HG03521 (cell line): ENCODE measurements around the gene IL16.

Experiments used
- ATAC-seq: cut with Tn5 transposase; IDR thresholded peaks from one replicate; pipeline ENCODE4 v1.9.1; 2021; ENCODE audit warnings: mild to moderate bottlenecking, moderate library complexity; ENCODE audit not compliant: unreplicated experiment

Gene IL16

DNA sequence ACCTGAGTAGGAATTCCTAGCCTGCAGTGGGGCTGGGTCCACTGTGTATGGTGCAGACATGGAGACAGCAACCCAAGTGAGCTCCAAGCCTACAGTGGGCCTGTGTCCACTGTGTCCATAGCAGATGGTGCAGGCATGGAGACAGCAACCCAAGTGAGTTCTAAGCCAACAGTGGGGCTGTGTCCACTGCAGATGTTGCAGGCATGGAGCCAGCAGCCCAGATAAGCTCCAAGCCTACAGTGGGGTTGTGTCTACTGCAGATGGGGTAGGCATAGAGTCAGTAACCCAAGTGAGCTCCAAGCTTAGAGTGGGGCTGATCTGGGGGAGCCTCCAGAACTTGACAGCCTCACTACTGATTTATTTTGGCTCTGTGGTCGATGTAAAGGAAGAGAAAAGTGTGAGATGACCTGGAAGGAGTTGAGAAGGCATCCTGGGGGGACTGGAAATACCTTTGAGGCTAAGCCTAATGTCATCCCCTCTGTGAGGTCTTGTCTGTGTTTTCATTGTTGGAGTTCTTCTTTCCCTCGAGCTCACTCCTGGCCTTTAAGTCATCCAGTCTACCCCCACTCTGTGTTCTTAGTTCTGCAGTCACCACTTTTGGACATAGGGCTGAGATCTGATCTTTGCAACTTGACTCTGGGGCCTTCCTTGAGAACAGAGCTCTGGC is 22.4 kb upstream of the IL16 start:
- ATAC-seq: no peak

DNA sequence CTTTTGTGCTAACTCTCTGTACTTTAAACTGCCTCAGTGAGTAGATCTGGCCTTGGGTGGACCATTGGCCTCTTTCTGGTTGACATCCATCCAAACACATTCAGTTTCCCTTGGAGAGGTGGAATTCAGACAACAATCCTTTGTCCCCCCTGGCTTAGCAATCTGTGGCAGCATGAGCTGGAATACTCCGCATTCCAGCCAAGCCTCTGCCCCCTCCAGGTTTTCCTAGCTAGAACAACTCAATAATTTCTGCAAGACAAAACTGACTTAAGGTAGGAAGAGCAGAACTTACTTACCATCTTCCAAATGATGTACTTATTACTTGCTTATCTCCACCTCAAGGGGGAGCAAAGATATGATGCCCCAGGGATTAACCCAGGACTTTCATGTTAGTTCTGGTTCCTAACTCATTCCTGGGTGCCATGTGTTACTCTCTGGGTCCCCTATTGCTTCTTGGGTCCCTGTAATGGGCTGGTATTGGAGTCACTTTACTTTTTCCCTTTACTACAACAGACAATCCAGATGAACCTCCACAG is 21.8 kb upstream of the IL16 start:
- no peak for ATAC-seq

DNA sequence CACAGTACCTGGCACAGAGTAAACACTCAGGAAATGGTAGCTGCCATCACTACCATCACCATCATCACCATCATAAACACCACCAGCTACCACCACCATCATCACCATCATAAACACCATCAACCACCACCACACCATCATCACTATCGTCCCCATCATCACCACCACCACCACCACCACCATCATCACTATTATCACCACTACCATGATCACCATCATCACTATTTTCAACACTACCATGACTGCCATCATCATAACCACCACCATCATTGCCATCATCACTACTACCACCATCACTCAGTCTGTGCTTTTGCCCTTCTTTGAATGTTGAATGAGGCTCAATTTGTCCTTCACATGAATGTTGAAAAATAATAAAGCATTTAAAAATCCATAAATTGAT is 21.2 kb upstream of the IL16 start:
- no peak for ATAC-seq

DNA sequence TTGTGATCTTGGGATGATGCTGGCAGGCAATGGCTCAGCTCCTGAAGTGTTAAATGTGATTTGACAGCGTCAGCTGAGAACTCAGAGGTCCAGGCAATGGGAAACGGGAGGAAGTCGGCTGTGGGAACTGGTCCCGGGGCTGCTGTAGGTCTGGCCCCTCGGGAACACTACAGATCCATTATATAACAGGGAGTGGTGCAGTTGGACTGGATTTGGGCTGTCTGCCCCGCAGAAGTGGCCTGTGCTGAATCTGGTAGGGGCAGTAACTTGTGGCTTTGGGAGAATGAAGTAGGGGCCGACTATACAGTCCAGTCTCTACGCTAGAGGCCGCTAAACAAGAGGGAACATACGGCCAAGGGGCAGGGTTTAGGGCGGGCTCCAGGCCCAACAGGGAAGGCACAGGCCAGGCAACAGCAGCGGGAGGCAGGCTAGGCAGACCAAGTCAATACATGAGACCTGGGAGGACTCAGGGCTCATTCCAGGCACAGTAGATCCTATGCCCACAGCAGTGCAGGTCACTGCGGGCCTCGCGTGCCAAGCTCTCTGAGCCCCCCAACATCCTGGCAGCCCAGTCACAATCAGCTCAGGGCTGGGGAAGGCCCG is 20.3 kb upstream of the IL16 start:
- ATAC-seq: no peak

DNA sequence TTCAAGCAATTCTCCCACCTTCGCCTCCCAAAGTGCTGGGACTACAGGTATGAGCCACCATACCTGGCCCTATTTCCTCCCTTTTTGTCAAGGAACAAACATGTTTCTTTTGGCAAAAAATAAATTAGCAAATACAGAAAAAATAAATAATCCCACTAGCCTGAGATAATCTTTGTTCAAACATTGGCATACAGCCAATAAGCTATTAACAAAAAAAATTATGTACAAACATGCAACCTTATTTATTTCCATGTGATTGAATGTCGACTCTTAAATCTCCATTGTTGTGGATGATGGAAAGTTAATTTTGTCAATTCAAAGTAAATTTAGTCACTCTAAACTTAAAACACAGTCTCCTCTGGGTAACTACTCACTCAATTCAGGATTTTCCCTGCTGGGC is 18.3 kb upstream of the IL16 start:
- no peak for ATAC-seq

DNA sequence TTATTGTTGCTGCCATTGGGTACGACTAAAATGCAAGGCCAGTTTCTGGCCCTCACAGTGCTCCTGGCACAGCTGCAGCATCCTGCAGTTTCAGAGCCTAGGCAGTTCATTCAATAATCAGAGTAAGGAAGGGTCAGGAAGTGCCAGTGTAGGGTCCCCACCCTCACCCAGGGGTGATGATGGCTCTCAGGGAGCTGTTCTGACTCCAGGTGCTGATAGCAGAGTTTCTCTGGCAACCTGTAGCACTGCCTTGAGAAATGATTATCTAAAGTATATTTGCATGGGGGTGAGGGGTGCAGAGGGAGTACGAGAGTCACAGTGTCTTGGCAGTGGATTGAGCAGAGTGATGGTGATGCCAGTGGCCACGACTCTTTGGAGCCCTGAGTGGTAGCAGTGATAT is 15.5 kb upstream of the IL16 start:
- no peak for ATAC-seq

GRCh38 chr15:81182031-81182755 is 14.5 kb upstream of the IL16 start:
- no peak for ATAC-seq

DNA sequence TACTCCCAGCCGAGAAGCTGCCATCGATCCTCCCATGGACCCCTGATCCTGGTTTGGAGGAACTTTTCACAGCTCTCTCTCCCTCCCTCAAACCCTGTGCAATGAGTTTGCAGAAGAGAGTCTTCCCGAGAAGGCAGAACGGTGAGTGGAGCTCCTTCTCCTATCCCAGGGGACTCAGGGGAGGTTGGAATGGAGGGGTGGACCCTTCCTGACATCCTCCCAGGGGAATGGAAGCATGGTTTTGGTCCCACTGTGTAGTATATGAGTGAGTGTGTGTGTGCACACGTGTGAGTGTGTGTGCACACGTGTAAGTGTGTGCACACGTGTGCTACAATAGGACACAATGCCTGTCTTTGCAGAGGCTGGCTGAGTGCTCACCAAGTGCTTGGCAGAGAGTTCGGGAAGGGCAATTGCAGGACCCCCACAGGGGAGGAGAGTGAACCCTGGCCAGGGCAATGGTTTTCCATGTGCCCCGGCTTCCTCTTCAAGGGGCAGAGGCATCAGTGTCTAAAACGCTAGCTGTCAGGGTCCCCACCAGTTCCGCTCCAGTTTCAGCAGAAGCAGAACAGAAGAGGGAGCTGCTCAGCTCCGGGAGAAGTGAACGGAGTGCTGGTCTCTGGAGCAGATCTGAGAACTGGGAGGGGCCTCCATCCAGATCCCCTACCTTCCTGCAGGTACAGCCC is 13.8 kb upstream of the IL16 start:
- ATAC-seq: no peak

DNA sequence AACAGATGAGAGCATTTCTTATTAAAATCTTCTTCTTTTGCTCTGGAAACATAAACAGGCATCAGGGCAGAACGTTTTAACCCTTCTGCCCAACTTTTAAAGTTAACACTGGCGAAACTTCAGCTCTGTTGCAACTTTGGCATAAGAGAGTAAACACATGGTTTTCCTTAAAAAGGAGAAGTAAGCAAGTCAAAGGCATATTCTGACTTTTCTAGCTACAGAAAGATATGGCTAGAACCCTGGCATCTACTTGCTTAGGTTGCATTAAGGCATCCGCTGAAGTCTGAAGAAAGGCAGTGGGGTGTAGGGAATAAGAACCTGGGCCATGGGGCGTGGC is 13.3 kb upstream of the IL16 start:
- ATAC-seq: no peak

GRCh38 chr15:81184188-81184587 is 12.5 kb upstream of the IL16 start:
- ATAC-seq: no peak

GRCh38 chr15:81185631-81186295 is 10.9 kb upstream of the IL16 start:
- no peak for ATAC-seq

DNA sequence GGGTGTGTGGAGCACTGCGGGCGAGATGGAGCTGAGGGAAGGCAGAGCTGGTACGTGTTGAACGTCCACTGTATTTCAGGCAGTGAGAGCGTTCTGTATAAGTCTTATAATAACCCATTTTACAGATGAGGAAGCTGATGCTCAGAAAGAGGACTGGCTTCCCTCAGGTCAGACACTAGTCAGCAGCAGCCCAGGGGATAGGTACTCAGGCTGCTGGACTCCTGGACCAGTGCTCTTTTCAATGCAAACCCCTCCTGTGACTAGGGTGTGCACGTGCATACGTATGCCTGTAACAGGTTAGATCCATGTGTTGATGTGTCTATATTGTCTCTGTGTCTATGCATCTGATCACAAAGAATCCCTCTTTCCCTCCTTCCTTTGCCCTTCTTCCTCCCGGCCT is 8.3 kb upstream of the IL16 start:
- ATAC-seq: no peak

DNA sequence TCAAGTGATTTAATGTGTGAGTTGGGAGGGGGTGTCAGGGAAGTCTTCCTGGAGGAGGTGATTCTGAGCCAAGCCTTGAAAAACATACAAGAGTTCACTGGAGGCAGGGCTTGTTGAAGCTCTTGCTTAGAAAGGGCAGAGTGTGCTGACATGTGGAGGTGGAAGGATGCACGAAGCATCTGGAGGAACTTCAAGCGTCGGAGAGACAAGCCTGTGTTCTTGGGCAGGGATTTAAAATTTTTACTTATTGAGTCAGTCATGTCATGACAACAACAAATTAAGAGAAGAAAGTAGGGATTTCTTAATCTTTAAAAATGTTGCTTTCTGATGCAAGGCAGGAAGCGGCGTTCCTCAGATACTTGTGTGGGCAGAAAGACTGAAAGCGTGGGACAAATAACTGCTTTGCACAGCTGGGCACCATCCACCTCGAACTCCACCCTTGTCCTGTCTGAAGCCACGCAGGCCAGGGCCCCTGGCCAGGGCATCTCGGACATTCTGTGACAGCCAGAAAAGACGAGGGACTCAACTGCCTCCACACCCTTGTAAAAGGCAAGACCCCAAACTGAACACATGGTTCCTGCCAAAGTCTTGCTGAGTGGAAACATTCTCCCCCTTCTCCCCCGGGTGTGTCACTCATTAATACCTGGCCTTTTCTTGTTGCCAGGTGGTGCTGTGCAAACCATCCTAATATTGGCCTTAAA is 6.9 kb upstream of the IL16 start:
- no peak for ATAC-seq

DNA sequence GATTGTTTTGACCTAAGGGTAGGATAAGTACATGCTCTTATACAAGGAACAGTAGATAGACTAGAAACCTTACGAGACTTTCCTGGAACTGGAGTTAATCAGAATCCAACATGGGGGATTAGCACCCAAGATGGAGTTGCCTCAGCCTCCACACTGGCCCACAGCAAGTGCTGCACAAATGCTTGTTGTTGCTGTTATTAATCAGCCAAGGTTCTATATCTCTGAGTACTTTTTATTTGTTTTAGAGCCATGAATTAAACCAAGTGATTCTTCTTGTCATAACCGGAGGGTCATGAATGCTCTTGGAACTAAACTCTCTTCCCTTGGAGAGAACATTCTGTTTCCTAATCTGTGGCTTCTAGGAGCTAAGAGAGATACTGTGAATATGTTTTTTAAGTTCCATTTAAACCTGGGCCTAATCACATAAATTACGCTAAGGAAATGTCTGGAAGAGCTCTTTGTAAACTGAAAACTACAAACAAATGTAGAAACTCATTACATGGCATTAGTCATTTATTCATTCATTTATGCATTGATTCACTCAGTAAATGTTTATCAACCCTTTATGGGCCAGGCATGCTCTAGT is 5.7 kb upstream of the IL16 start:
- no peak for ATAC-seq

- no peak for ATAC-seq
Measured at GRCh38 chr15:81191701-81192100, 5.0 kb upstream of the IL16 start.

DNA sequence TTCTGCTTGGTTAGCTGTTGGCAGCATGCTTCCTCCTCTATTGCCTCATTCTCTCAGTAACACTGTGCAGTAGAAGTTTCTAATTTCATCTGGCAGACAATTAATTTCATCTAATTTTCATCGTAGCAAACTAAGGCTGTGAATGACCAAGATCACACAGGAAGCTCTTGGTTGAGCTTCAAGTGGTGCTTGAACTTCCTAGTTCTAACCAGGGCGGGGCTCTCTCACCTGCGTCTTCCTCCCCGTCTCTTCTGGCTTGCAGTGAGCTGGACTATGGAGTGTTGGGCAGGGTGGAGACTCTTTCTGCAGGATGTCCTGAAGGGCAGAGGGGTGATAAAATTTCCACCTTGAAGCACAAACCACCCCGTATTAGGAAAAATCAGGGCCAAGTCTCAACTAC is 2.0 kb upstream of the IL16 start:
- no peak for ATAC-seq

- no peak for ATAC-seq
Measured at GRCh38 chr15:81195339-81195864, 1.3 kb upstream of the IL16 start.

- no peak for ATAC-seq
Measured at GRCh38 chr15:81197255-81197630, 564 bp downstream of the IL16 start.

DNA sequence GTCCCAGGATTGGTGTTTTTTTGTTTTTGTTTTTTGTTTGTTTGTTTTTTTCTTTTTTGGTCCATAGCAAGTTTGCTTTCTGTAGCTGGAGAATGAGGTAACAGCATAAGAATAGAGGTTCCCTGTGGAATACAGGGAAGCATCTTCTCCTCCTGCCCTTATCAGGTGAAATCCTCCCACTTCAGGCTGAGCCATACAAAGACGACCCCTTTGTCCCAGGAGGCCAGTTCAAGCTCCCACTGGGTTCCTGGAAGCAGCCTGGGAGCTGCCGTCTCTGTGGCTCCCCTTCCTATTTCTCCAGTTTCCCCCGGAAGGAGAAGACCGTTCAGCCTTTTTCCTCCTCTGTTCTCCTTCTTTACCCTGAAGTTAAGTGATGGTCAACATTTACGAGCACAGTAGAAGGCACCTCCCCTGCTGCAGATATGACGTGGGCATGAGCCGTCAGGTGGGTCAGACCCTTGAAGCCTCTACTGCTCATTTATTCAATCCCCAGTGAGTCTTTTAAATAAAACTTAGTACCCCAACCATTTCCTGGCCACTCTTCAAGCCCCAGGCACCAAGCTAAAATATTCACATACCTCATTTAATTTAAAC is 1.1 kb downstream of the IL16 start:
- no peak for ATAC-seq
